H1 (cell line): Measurements from ENCODE around the gene CDH22. TPM values are rescaled to one million over a fixed set of nuclear protein-coding genes. Genes with fewer than 3 reads are reported as not detected.

Source experiments
- CTCF ChIA-PET: fragments of 300-600 bp; sonication (Branson Sonifier 250); formaldehyde crosslinking; loops from one replicate; lab custom pipeline; 2021; ENCODE audit not compliant: partially characterized antibody; lab: Charles Lee
- POLR2A ChIA-PET: fragments of 300-600 bp; sonication (Branson Sonifier 250); formaldehyde crosslinking; loops from one replicate; lab custom pipeline; 2021; ENCODE audit warnings: inconsistent platforms; ENCODE audit not compliant: partially characterized antibody; lab: Charles Lee
- DNase-seq, 2 experiments: peaks; one replicate each; pipeline versions ENCODE4 v3.0.0 to v3.0.0-alpha.2; 2010 to 2022; ENCODE audit warnings: low spot score in 2 of 2, low read depth in 1 of 2, mixed read lengths in 1 of 2
- FAIRE-seq: peaks from 2 replicates; lab custom pipeline; 2011; peaks lifted over from hg19 to GRCh38; lab: Jason Lieb, UNC
- H2AFZ ChIP-seq: 2 replicates; pipeline ENCODE4 v1.8.1; 2012; ENCODE audit warnings: low read length, inconsistent platforms
- H2AK5ac ChIP-seq: 2 replicates; pipeline ENCODE4 v1.6.1; 2013; ENCODE audit warnings: low read depth, low read length
- H2BK120ac ChIP-seq: replicated peaks from 2 replicates; pipeline ENCODE3; 2013; ENCODE audit warnings: low read depth, low read length, inconsistent platforms
- H2BK12ac ChIP-seq: 2 replicates; pipeline ENCODE4 v1.6.1; 2013; ENCODE audit warnings: low read depth, low read length
- H2BK15ac ChIP-seq: 2 replicates; pipeline ENCODE4 v1.6.1; 2013; ENCODE audit warnings: low read length
- H2BK20ac ChIP-seq: 2 replicates; pipeline ENCODE4 v1.6.1; 2013; ENCODE audit warnings: low read length
- H2BK5ac ChIP-seq: 2 replicates; pipeline ENCODE4 v1.6.1; 2013; ENCODE audit warnings: low read depth, low read length
- H3K14ac ChIP-seq: 2 replicates; pipeline ENCODE4 v1.6.1; 2013; ENCODE audit warnings: inconsistent platforms; ENCODE audit not compliant: insufficient read length
- H3K18ac ChIP-seq: 2 replicates; pipeline ENCODE4 v1.6.1; 2013; ENCODE audit warnings: low read length; ENCODE audit errors: extremely low read depth
- H3K23ac ChIP-seq: 2 replicates; pipeline ENCODE4 v1.6.1; 2013; ENCODE audit warnings: inconsistent platforms; ENCODE audit not compliant: insufficient read length
- H3K23me2 ChIP-seq: 2 replicates; pipeline ENCODE4 v1.6.1; 2013; ENCODE audit warnings: low read depth, low read length
- H3K27ac ChIP-seq: 2 replicates; pipeline ENCODE4 v1.6.1; 2011; ENCODE audit warnings: low read depth, low read length, inconsistent platforms
- H3K27me3 ChIP-seq, 4 experiments: replicated peaks in 1 of 4; 1 replicate in 1 of 4; 2 replicates in 3 of 4; pipeline versions ENCODE4 v1.6.1 to v1.8.1; 2011 to 2013; ENCODE audit warnings: low read length in 3 of 4, mild to moderate bottlenecking in 3 of 4, inconsistent platforms in 2 of 4, mixed read lengths in 2 of 4, moderate library complexity in 1 of 4; ENCODE audit not compliant: control insufficient read depth in 3 of 4, insufficient read depth in 3 of 4; ENCODE audit errors: extremely low read depth in 1 of 4
- H3K36me3 ChIP-seq, 4 experiments: 2 replicates each; pipeline versions ENCODE4 v1.6.1 to v1.8.1; 2011 to 2013; ENCODE audit warnings: mild to moderate bottlenecking in 4 of 4, low read length in 3 of 4, moderate library complexity in 2 of 4, control low read depth in 1 of 4, inconsistent platforms in 1 of 4; ENCODE audit not compliant: insufficient read depth in 4 of 4, control insufficient read depth in 2 of 4
- H3K4ac ChIP-seq: replicated peaks from 2 replicates; pipeline ENCODE3; 2013; ENCODE audit warnings: low read length, low read depth, mixed read lengths, inconsistent platforms; ENCODE audit not compliant: insufficient read length
- H3K4me1 ChIP-seq, 4 experiments: replicated peaks in 1 of 4; 1 replicate in 1 of 4; 2 replicates in 3 of 4; pipeline versions ENCODE4 v1.6.1 to v1.8.1; 2011 to 2013; ENCODE audit warnings: low read length in 3 of 4, inconsistent platforms in 2 of 4, mixed read lengths in 1 of 4; ENCODE audit not compliant: insufficient read depth in 4 of 4, control insufficient read depth in 3 of 4
- H3K4me2 ChIP-seq, 2 experiments: 2 replicates each; pipeline versions ENCODE4 v1.6.1 to v1.8.1; 2011 to 2013; ENCODE audit warnings: low read depth in 2 of 2, low read length in 2 of 2, control low read depth in 1 of 2, inconsistent platforms in 1 of 2, mild to moderate bottlenecking in 1 of 2; ENCODE audit not compliant: insufficient read depth in 1 of 2
- H3K4me3 ChIP-seq, 4 experiments: fragments of 200-600, 300-600 bp in 1 of 4; sonication (generic), shearing (Covaris generic), sonication (Bioruptor Twin) in 1 of 4; 2 replicates each; pipeline versions ENCODE4 v1.5.1 to v1.8.1; 2011 to 2016; ENCODE audit warnings: low read length in 4 of 4, low read depth in 3 of 4, control low read depth in 2 of 4, inconsistent platforms in 2 of 4, mild to moderate bottlenecking in 2 of 4, mixed read lengths in 1 of 4, moderate library complexity in 1 of 4; ENCODE audit not compliant: insufficient read depth in 2 of 4; ENCODE audit errors: extremely low read depth in 1 of 4
- H3K56ac ChIP-seq: replicated peaks from 2 replicates; pipeline ENCODE3; 2013; ENCODE audit warnings: low read depth, mild to moderate bottlenecking, mixed read lengths, low read length, inconsistent platforms; ENCODE audit not compliant: insufficient read length
- H3K79me1 ChIP-seq: 2 replicates; pipeline ENCODE4 v1.6.1; 2013; ENCODE audit warnings: low read depth, low read length, control low read depth
- H3K79me2 ChIP-seq, 2 experiments: 2 replicates each; pipeline versions ENCODE4 v1.6.1 to v1.8.1; 2012 to 2013; ENCODE audit warnings: low read length in 2 of 2, mild to moderate bottlenecking in 2 of 2, inconsistent platforms in 1 of 2; ENCODE audit not compliant: insufficient read depth in 2 of 2, control insufficient read depth in 1 of 2
- H3K9ac ChIP-seq, 4 experiments: replicated peaks in 1 of 4; 1 replicate in 1 of 4; 2 replicates in 3 of 4; pipeline versions ENCODE4 v1.6.1 to v1.8.1; 2011 to 2013; ENCODE audit warnings: low read depth in 3 of 4, low read length in 3 of 4, control low read depth in 2 of 4, mild to moderate bottlenecking in 2 of 4, moderate library complexity in 2 of 4, inconsistent platforms in 1 of 4; ENCODE audit errors: extremely low read depth in 1 of 4
- H3K9me3 ChIP-seq, 2 experiments: 2 replicates each; pipeline versions ENCODE4 v1.6.1 to v1.8.1; 2012 to 2013; ENCODE audit warnings: mild to moderate bottlenecking in 2 of 2, moderate library complexity in 2 of 2, control low read depth in 1 of 2, inconsistent platforms in 1 of 2, low read depth in 1 of 2, low read length in 1 of 2, mixed read lengths in 1 of 2; ENCODE audit not compliant: insufficient read depth in 2 of 2
- H4K20me1 ChIP-seq, 2 experiments: replicated peaks in 1 of 2; 2 replicates each; pipeline versions ENCODE3 to v1.8.1; 2011 to 2013; ENCODE audit warnings: inconsistent platforms in 2 of 2, low read length in 2 of 2, mild to moderate bottlenecking in 1 of 2; ENCODE audit not compliant: insufficient read depth in 2 of 2, control insufficient read depth in 1 of 2
- H4K5ac ChIP-seq: 2 replicates; pipeline ENCODE4 v1.6.1; 2013; ENCODE audit warnings: low read length, low read depth, mixed read lengths, inconsistent platforms; ENCODE audit not compliant: insufficient read length
- H4K8ac ChIP-seq: 2 replicates; pipeline ENCODE4 v1.8.0; 2013; ENCODE audit warnings: mild to moderate bottlenecking, moderate library complexity, low read length, inconsistent platforms; ENCODE audit not compliant: insufficient read depth; ENCODE audit errors: extremely low read depth
- H4K91ac ChIP-seq: replicated peaks from 2 replicates; pipeline ENCODE3; 2013; ENCODE audit warnings: low read length, mixed read lengths, inconsistent platforms; ENCODE audit not compliant: insufficient read length
- BACH1 ChIP-seq: IDR thresholded peaks from 2 replicates; pipeline ENCODE4 v1.6.1; 2012; ENCODE audit warnings: low read length, improper control_type of control experiment
- CBX8 ChIP-seq: fragments of 300-800, 300-1000 bp; sonication (generic); IDR thresholded peaks from 2 replicates; pipeline ENCODE4 v1.7.1; 2016; ENCODE audit warnings: low read depth, low read length, borderline replicate concordance
- EGR1 ChIP-seq: IDR thresholded peaks from 2 replicates; pipeline ENCODE4 v1.6.1; 2011; ENCODE audit warnings: low read depth, low read length, borderline replicate concordance
- HDAC2 ChIP-seq, 2 experiments: fragments of 300-600 bp in 1 of 2; sonication (generic) in 1 of 2; IDR thresholded peaks; 2 replicates each; pipeline ENCODE4 v1.6.1; 2011 to 2012; ENCODE audit warnings: low read depth in 2 of 2, low read length in 2 of 2, mild to moderate bottlenecking in 2 of 2, moderate library complexity in 2 of 2, borderline replicate concordance in 1 of 2, inconsistent platforms in 1 of 2
- KDM1A ChIP-seq: fragments of 200-600, 300-600 bp; sonication (generic); IDR thresholded peaks from 2 replicates; pipeline ENCODE4 v1.7.1; 2016; ENCODE audit warnings: mild to moderate bottlenecking, low read length, borderline replicate concordance
- SIN3A ChIP-seq, 2 experiments: IDR thresholded peaks in 1 of 2; conservative IDR thresholded peaks in 1 of 2; 2 replicates each; pipeline ENCODE4 v1.6.1; 2011 to 2012; ENCODE audit warnings: low read length in 2 of 2, improper control_type of control experiment in 1 of 2, low read depth in 1 of 2, mild to moderate bottlenecking in 1 of 2
- SIRT6 ChIP-seq: IDR thresholded peaks from one replicate; pipeline ENCODE4 v1.7.1; 2012; ENCODE audit warnings: low read length, inconsistent platforms
- SP1 ChIP-seq: IDR thresholded peaks from 2 replicates; pipeline ENCODE4 v1.6.1; 2011; ENCODE audit warnings: low read depth, low read length
- WGBS, 2 experiments: shearing (Covaris generic) in 1 of 2; methylation state at CpG; one replicate each; pipeline versions ENCODE4 v1.1.6 to v1.1.7; 2013 to 2015; ENCODE audit warnings: low lambda C conversion rate in 2 of 2, mixed read lengths in 2 of 2, inconsistent platforms in 1 of 2, low coverage in 1 of 2, missing lambda C conversion rate in 1 of 2; ENCODE audit not compliant: insufficient replicate concordance in 2 of 2, insufficient coverage in 1 of 2, insufficient read length in 1 of 2; ENCODE audit errors: extremely low coverage in 1 of 2, missing lambda C conversion rate in 1 of 2; 5-methylcytosine and 5-hydroxymethylcytosine counted together
- polyA plus RNA-seq, 7 experiments: library from polyadenylated mRNA; depleted of rRNA in 3 of 7; stranded (reverse) in 5 of 7; unstranded in 2 of 7; fragments of >200 nt in 5 of 7; fragments of 200-250 nt in 2 of 7; gene quantifications; 1 replicate in 5 of 7; 2 replicates in 1 of 7; 4 replicates in 1 of 7; pipeline versions ENCODE4 v1.2.1 to v1.2.3, GENCODE V29; 2011 to 2013; ENCODE audit warnings: missing spikeins in 2 of 7, mixed read lengths in 2 of 7
- total RNA-seq: library from RNA; stranded (reverse); fragmentation: NEBNext Ultra II Directional; extraction: Animal tissue kit (Norgen Biotek cat#: 25700); gene quantifications from 2 replicates; pipeline ENCODE4 v1.2.1, GENCODE V29; 2021
- TF ChIP-seq, protein P1 (sequence below), 3 experiments: IDR thresholded peaks; 1 replicate in 2 of 3; 2 replicates in 1 of 3; pipeline versions ENCODE4 v1.5.1 to v1.6.1; 2011; ENCODE audit warnings: low read length in 3 of 3, mild to moderate bottlenecking in 3 of 3, inconsistent platforms in 2 of 3, low read depth in 1 of 3, moderate library complexity in 1 of 3; ENCODE audit not compliant: insufficient read depth in 1 of 3; ENCODE audit errors: control extremely low read depth in 1 of 3
- TF ChIP-seq, protein P2 (sequence below): IDR thresholded peaks from 2 replicates; pipeline ENCODE4 v1.6.1; 2011; ENCODE audit warnings: low read length, improper control_type of control experiment

Gene CDH22
- total and polyA plus RNA-seq, 2 of the 8 experiments (the other 6 are each of a cell fraction or from before 2014, with no cell fraction given): 0.35 to 0.39 TPM

DNA sequence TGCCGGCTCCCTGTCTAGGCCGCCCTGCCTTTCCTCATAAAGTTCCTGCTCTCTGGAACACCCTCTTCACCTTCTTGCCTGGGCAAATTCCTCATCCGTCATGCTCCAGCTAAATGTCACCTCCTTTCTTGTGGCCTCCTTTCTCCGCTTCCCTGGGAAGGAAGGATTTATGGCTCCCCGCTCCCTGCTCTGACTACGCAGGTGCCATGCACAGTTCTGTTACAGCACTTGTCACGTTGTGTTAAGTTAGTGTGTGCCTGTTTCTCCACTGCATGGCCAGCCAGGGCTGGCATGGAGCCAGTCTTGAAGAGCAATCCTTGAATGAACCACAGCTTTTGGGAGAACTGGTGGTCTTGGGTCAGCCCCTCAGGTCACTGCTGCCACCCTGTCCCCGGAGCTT is 128.4 kb downstream of the CDH22 start:
- no peak overlapping the region for H2AFZ ChIP-seq
- FAIRE-seq (no peak), DNase-seq (no peak)
- no peak overlapping the region for H3K4me3 ChIP-seq
- H3K4ac ChIP-seq: no peak overlapping the region
- H3K27ac ChIP-seq: no peak overlapping the region
- H3K14ac ChIP-seq: no peak overlapping the region
- no peak overlapping the region for H4K8ac ChIP-seq
- H2BK20ac ChIP-seq: no peak overlapping the region
- H3K23me2 ChIP-seq: peaks cover 1% of the 10 kb centered on the region; the same call in 1 of the 2 replicates
- H3K79me1 ChIP-seq: no peaks in the 10 kb centered on the region
- H3K23ac ChIP-seq: no peak overlapping the region
- H3K56ac ChIP-seq: no peak overlapping the region
- no peak overlapping the region for H2BK5ac ChIP-seq
- H2BK15ac ChIP-seq: no peak overlapping the region
- POLR2A ChIA-PET: no interaction called here
- H2AK5ac ChIP-seq: no peak overlapping the region
- H2BK12ac ChIP-seq: 0 out of 2 replicates have a peak overlapping the region, but pooled peaks have one; percentile 84
- H4K5ac ChIP-seq: no peak overlapping the region
- CTCF ChIA-PET: interaction anchor here (0.8 to 18.5 kb wide), 7 partner anchors 10 to 356 kb away, joined by 3 to 233 read pairs (median 3); partner anchors contain the start of genes CD40 and MMP9
- no peaks in the 10 kb centered on the region for H3K9me3 ChIP-seq
- H3K4me1 ChIP-seq: no peaks in the 10 kb centered on the region
- no peaks in the 10 kb centered on the region for H3K79me2 ChIP-seq
- H3K18ac ChIP-seq: no peak overlapping the region
- H4K91ac ChIP-seq: no peak overlapping the region
- H3K36me3 ChIP-seq: no peaks in the 10 kb centered on the region
- H3K27me3 ChIP-seq: peaks cover 0 to 11% (median 8%) of the 10 kb centered on the region in 4 experiments; a peak in 6 of 7 replicates
- H3K4me2 ChIP-seq: no peak overlapping the region
- WGBS, 2 experiments: 94% methylated on average over 8 of the region's 8 CpGs; no CpG with 5 or more reads in 1 of the 2 experiments
- H3K9ac ChIP-seq: no peak overlapping the region
- no peak overlapping the region for H2BK120ac ChIP-seq
- H4K20me1 ChIP-seq: no peaks in the 10 kb centered on the region
- TF ChIP-seq SIN3A (conservative IDR thresholded peaks at IDR 0.05 in 1 of 2, IDR thresholded peaks at IDR 0.05 in 1 of 2; ENCODE audit: low read depth in 1 of 2, low read length in 2 of 2) (no peak), BACH1 (no peak), SIRT6 (no peak), KDM1A (no peak), CBX8 (no peak), HDAC2 (IDR thresholded peaks at IDR 0.05; ENCODE audit: borderline replicate concordance in 1 of 2, low read depth in 2 of 2, low read length in 2 of 2) (no peak), SP1 (no peak), EGR1 (no peak)
- TF ChIP-seq, protein P1, sequence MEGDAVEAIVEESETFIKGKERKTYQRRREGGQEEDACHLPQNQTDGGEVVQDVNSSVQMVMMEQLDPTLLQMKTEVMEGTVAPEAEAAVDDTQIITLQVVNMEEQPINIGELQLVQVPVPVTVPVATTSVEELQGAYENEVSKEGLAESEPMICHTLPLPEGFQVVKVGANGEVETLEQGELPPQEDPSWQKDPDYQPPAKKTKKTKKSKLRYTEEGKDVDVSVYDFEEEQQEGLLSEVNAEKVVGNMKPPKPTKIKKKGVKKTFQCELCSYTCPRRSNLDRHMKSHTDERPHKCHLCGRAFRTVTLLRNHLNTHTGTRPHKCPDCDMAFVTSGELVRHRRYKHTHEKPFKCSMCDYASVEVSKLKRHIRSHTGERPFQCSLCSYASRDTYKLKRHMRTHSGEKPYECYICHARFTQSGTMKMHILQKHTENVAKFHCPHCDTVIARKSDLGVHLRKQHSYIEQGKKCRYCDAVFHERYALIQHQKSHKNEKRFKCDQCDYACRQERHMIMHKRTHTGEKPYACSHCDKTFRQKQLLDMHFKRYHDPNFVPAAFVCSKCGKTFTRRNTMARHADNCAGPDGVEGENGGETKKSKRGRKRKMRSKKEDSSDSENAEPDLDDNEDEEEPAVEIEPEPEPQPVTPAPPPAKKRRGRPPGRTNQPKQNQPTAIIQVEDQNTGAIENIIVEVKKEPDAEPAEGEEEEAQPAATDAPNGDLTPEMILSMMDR (IDR thresholded peaks at IDR 0.05; ENCODE audit: control extremely low read depth in 1 of 3, insufficient read depth in 1 of 3, low read depth in 1 of 3, low read length in 3 of 3): no peak
- TF ChIP-seq, protein P2, sequence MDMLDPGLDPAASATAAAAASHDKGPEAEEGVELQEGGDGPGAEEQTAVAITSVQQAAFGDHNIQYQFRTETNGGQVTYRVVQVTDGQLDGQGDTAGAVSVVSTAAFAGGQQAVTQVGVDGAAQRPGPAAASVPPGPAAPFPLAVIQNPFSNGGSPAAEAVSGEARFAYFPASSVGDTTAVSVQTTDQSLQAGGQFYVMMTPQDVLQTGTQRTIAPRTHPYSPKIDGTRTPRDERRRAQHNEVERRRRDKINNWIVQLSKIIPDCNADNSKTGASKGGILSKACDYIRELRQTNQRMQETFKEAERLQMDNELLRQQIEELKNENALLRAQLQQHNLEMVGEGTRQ: no peak
